ENCODE data around the gene TNFRSF21.
A peak's percentile ranks its signal among the peaks of the same experiment; 100 is the strongest.

The TNFRSF21 gene

GRCh38 chr6:47253136-47253535, 56.6 kb downstream of the TNFRSF21 start:
- no peak overlapping the region for H3K27ac ChIP-seq (ENCODE audit: low read length, poor library complexity, severe bottlenecking)
- H4K91ac ChIP-seq (ENCODE audit: low read length) = no peak overlapping the region
- H2BK15ac ChIP-seq (ENCODE audit: low read depth, poor library complexity, severe bottlenecking) = no peak overlapping the region
- peaks cover 9% of the 10 kb centered on the region for H3K79me1 ChIP-seq (replicated peaks; ENCODE audit: low read length, poor library complexity, severe bottlenecking)
- H2AK5ac ChIP-seq (ENCODE audit: low read length, severe bottlenecking) = no peak overlapping the region
- H3K9me3 ChIP-seq (ENCODE audit: control insufficient read depth, low read length) = no peaks in the 10 kb centered on the region
- H4K8ac ChIP-seq (ENCODE audit: low read length) = no peak overlapping the region
- H3K9ac ChIP-seq (ENCODE audit: low read length) = no peak overlapping the region
- WGBS = 99% methylated on average over 15 of the region's 15 CpGs
- H3K4ac ChIP-seq (ENCODE audit: low read depth in 1 of 2, low read length in 2 of 2) = no peak overlapping the region
- peaks cover 13 to 55% of the 10 kb centered on the region in 2 experiments for H3K36me3 ChIP-seq (ENCODE audit: control insufficient read depth in 1 of 2, insufficient read depth in 2 of 2, low read depth in 1 of 2, low read length in 2 of 2)
- H3K4me2 ChIP-seq (ENCODE audit: low read length, poor library complexity, severe bottlenecking) = no peak overlapping the region
- no peak overlapping the region for H2BK12ac ChIP-seq (ENCODE audit: low read length in 2 of 2)
- no peak for DNase-seq
- no peak overlapping the region for H2AFZ ChIP-seq (ENCODE audit: low read depth, low read length)
- H3K14ac ChIP-seq (ENCODE audit: low read length in 2 of 2) = no peak overlapping the region
- H3K4me1 ChIP-seq (ENCODE audit: control insufficient read depth, insufficient read depth, low read depth, low read length) = peaks cover 3% of the 10 kb centered on the region
- no peak overlapping the region for H2BK120ac ChIP-seq (ENCODE audit: low read depth, low read length)
- no peak overlapping the region for H2BK5ac ChIP-seq (ENCODE audit: low read depth, low read length, poor library complexity, severe bottlenecking)
- H3K23ac ChIP-seq (ENCODE audit: low read length in 2 of 2) = no peak overlapping the region
- no peak overlapping the region for H3K4me3 ChIP-seq (ENCODE audit: insufficient read depth in 1 of 2, low read depth in 1 of 2, low read length in 2 of 2)
- H3K27me3 ChIP-seq (ENCODE audit: control insufficient read depth in 1 of 2, insufficient read depth in 1 of 2, low read length in 2 of 2) = no peaks in the 10 kb centered on the region
- H3K18ac ChIP-seq (ENCODE audit: low read depth in 1 of 2, low read length in 2 of 2) = no peak overlapping the region

GRCh38 chr6:47252633-47253032, 57.1 kb downstream of the TNFRSF21 start:
- 100% methylated on average over 6 of the region's 6 CpGs for WGBS
- no peak overlapping the region for H4K91ac ChIP-seq (ENCODE audit: low read length)
- no peak overlapping the region for H3K27ac ChIP-seq (ENCODE audit: low read length, poor library complexity, severe bottlenecking)
- no peaks in the 10 kb centered on the region for H3K27me3 ChIP-seq (ENCODE audit: control insufficient read depth in 1 of 2, insufficient read depth in 1 of 2, low read length in 2 of 2)
- no peak overlapping the region for H3K9ac ChIP-seq (ENCODE audit: low read length)
- no peak overlapping the region for H3K23ac ChIP-seq (ENCODE audit: low read length in 2 of 2)
- H3K79me1 ChIP-seq (replicated peaks; ENCODE audit: low read length, poor library complexity, severe bottlenecking) = peaks cover 9% of the 10 kb centered on the region
- H3K18ac ChIP-seq (ENCODE audit: low read depth in 1 of 2, low read length in 2 of 2) = no peak overlapping the region
- H2BK5ac ChIP-seq (ENCODE audit: low read depth, low read length, poor library complexity, severe bottlenecking) = no peak overlapping the region
- no peak overlapping the region for H3K4ac ChIP-seq (ENCODE audit: low read depth in 1 of 2, low read length in 2 of 2)
- H3K4me1 ChIP-seq (ENCODE audit: control insufficient read depth, insufficient read depth, low read depth, low read length) = peaks cover 3% of the 10 kb centered on the region
- no peak for DNase-seq
- H3K4me3 ChIP-seq (ENCODE audit: insufficient read depth in 1 of 2, low read depth in 1 of 2, low read length in 2 of 2) = no peak overlapping the region
- no peak overlapping the region for H3K4me2 ChIP-seq (ENCODE audit: low read length, poor library complexity, severe bottlenecking)
- H3K14ac ChIP-seq (ENCODE audit: low read length in 2 of 2) = no peak overlapping the region
- no peak overlapping the region for H4K8ac ChIP-seq (ENCODE audit: low read length)
- no peak overlapping the region for H2BK120ac ChIP-seq (ENCODE audit: low read depth, low read length)
- H2AK5ac ChIP-seq (ENCODE audit: low read length, severe bottlenecking) = no peak overlapping the region
- H2AFZ ChIP-seq (ENCODE audit: low read depth, low read length) = no peak overlapping the region
- H3K36me3 ChIP-seq (ENCODE audit: control insufficient read depth in 1 of 2, insufficient read depth in 2 of 2, low read depth in 1 of 2, low read length in 2 of 2) = peaks cover 9 to 52% of the 10 kb centered on the region in 2 experiments
- H3K9me3 ChIP-seq (ENCODE audit: control insufficient read depth, low read length) = no peaks in the 10 kb centered on the region
- H2BK15ac ChIP-seq (ENCODE audit: low read depth, poor library complexity, severe bottlenecking) = no peak overlapping the region
- H2BK12ac ChIP-seq (ENCODE audit: low read length in 2 of 2) = no peak overlapping the region

GRCh38 chr6:47251396-47251795, 58.3 kb downstream of the TNFRSF21 start:
- Histone ChIP-seq H3K4ac (ENCODE audit: low read depth in 1 of 2, low read length in 2 of 2) (no peak overlapping the region), H3K4me1 (ENCODE audit: control insufficient read depth, insufficient read depth, low read depth, low read length) (peaks cover 5% of the 10 kb centered on the region), H3K79me1 (replicated peaks; ENCODE audit: low read length, poor library complexity, severe bottlenecking) (peaks cover 9% of the 10 kb centered on the region), H3K18ac (ENCODE audit: low read depth in 1 of 2, low read length in 2 of 2) (no peak overlapping the region), H3K14ac (ENCODE audit: low read length in 2 of 2) (no peak overlapping the region), H3K36me3 (ENCODE audit: control insufficient read depth in 1 of 2, insufficient read depth in 2 of 2, low read depth in 1 of 2, low read length in 2 of 2) (peaks cover 9 to 52% of the 10 kb centered on the region in 2 experiments), H2BK15ac (ENCODE audit: low read depth, poor library complexity, severe bottlenecking) (no peak overlapping the region), H3K4me3 (ENCODE audit: insufficient read depth in 1 of 2, low read depth in 1 of 2, low read length in 2 of 2) (no peak overlapping the region), H3K4me2 (ENCODE audit: low read length, poor library complexity, severe bottlenecking) (no peak overlapping the region), H2BK5ac (ENCODE audit: low read depth, low read length, poor library complexity, severe bottlenecking) (no peak overlapping the region), H3K23ac (ENCODE audit: low read length in 2 of 2) (no peak overlapping the region), H2BK120ac (ENCODE audit: low read depth, low read length) (no peak overlapping the region), H2AFZ (ENCODE audit: low read depth, low read length) (no peak overlapping the region), H2AK5ac (ENCODE audit: low read length, severe bottlenecking) (no peak overlapping the region), H4K8ac (ENCODE audit: low read length) (no peak overlapping the region), H3K9me3 (ENCODE audit: control insufficient read depth, low read length) (no peaks in the 10 kb centered on the region), H4K91ac (ENCODE audit: low read length) (no peak overlapping the region), H2BK12ac (ENCODE audit: low read length in 2 of 2) (no peak overlapping the region), H3K9ac (ENCODE audit: low read length) (no peak overlapping the region), H3K27me3 (ENCODE audit: control insufficient read depth in 1 of 2, insufficient read depth in 1 of 2, low read length in 2 of 2) (no peaks in the 10 kb centered on the region), H3K27ac (ENCODE audit: low read length, poor library complexity, severe bottlenecking) (no peak overlapping the region)
- 93% methylated on average over 5 of the region's 5 CpGs for WGBS
- no peak for DNase-seq

GRCh38 chr6:47250302-47250701, 59.4 kb downstream of the TNFRSF21 start:
- Histone ChIP-seq H2BK5ac (ENCODE audit: low read depth, low read length, poor library complexity, severe bottlenecking) (no peak overlapping the region), H3K18ac (ENCODE audit: low read depth in 1 of 2, low read length in 2 of 2) (no peak overlapping the region), H2AFZ (ENCODE audit: low read depth, low read length) (no peak overlapping the region), H2BK15ac (ENCODE audit: low read depth, poor library complexity, severe bottlenecking) (no peak overlapping the region), H3K9me3 (ENCODE audit: control insufficient read depth, low read length) (no peaks in the 10 kb centered on the region), H3K79me1 (replicated peaks; ENCODE audit: low read length, poor library complexity, severe bottlenecking) (peaks cover 15% of the 10 kb centered on the region), H3K27me3 (ENCODE audit: control insufficient read depth in 1 of 2, insufficient read depth in 1 of 2, low read length in 2 of 2) (no peaks in the 10 kb centered on the region), H3K23ac (ENCODE audit: low read length in 2 of 2) (no peak overlapping the region), H2AK5ac (ENCODE audit: low read length, severe bottlenecking) (no peak overlapping the region), H3K4me2 (ENCODE audit: low read length, poor library complexity, severe bottlenecking) (peak overlapping the region; percentile 1), H3K4me3 (ENCODE audit: insufficient read depth in 1 of 2, low read depth in 1 of 2, low read length in 2 of 2) (no peak overlapping the region), H3K4me1 (ENCODE audit: control insufficient read depth, insufficient read depth, low read depth, low read length) (peaks cover 5% of the 10 kb centered on the region), H2BK12ac (ENCODE audit: low read length in 2 of 2) (no peak overlapping the region), H3K36me3 (ENCODE audit: control insufficient read depth in 1 of 2, insufficient read depth in 2 of 2, low read depth in 1 of 2, low read length in 2 of 2) (peaks cover 9 to 52% of the 10 kb centered on the region in 2 experiments), H3K4ac (ENCODE audit: low read depth in 1 of 2, low read length in 2 of 2) (no peak overlapping the region), H4K91ac (ENCODE audit: low read length) (no peak overlapping the region), H2BK120ac (ENCODE audit: low read depth, low read length) (no peak overlapping the region), H3K14ac (ENCODE audit: low read length in 2 of 2) (no peak overlapping the region), H3K9ac (ENCODE audit: low read length) (no peak overlapping the region), H4K8ac (ENCODE audit: low read length) (no peak overlapping the region), H3K27ac (ENCODE audit: low read length, poor library complexity, severe bottlenecking) (peak overlapping the region; percentile 25)
- no peak for DNase-seq
- 100% methylated on average over 1 of the region's 1 CpG for WGBS

All from mesenchymal stem cell (in vitro differentiated cells and primary cell).